Measurements from ENCODE around the gene RBM19.

RBM19 gene

DNA sequence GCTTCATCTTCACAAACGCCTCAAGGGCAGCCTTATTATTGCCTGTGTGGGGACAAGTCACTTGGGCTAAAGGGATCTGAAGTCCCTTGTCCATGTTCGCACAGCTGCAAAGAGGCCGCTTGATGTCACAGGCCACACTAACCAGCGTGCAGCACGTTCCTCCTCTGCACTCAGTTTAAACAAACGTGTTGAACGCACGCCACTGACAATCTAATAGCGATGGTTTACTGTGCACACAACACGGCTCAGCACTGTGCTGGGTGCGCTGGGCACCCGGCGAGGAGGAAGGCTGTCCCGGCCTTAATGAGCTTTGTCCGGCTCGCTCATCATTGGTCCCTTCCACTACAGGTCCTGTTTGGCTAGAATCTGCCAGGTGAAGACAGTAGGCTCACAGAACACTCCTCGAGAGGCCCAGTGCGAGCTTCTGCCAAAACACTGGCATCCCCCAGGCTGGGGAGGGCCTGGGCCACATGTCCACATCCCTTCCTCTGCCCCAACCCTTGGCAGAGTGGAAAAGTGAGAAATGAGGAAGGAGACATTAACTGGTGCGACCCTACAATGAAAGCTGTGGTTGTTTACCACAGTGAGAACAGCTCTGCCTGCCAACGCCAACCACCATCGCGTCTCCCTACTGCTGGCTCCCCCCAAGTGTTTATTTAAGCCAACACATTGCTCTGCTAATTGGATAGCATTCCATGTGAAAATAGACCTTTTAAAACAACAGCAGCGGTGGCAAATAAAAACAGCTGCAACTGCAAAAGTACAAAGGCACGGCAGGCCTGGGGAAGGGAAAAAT is 113.2 kb downstream of the RBM19 start:
- DNase-seq, result no peak

DNA sequence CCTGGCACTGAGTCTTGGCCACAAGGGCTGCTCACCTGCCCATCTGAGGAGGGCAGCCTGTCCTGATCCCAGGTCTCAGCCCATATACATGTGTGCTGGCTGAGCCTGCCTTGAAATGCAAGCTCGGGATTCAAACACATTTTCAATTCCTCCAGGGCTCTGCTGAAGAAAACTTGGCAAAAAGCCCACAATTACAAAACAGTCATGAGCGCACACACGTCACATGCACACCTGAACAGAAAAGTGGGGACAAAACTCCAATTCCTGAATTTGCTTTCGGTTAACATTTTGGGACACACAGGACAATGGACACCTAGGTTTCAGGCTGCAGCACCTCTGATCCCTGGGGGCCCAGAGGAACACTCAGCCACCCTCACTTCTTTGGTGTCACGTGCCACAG is 113.9 kb downstream of the RBM19 start:
- DNase-seq, result no peak

DNA sequence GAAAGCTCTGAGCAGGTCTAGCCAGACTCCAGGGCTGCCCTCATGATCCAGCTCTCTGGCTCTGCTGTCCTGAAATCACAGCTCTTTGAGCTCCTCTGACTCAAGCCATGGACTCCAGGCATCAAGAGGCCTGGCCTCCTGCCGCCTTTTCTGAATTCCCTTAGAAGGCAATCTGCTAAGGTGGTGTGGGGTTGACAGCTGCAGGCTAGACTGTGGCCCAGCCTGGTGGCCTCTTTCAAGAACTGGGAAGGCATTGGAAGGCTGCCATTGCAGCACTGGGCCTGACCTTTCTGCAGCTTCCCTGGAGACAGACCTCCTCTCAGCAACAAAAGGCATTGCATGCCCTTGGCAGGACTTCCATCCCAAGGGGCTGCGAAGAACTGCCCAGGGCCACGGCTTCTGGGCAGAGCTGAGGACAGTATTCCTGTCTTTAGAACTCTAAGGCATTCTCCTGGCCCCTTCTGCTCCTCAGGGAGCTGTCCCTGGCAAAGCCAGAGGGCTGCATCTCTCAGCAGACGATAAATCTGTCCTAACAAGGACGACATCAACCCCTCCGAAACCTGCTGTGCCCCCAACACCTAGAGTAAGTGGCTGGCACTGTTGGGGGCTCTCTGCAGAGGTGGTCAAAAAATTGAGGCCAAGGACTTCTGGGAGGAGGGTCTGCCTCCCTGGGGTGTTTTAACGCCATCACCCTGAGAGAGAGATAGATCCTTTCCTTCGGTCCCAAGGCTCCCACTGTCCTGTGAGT is 115.6 kb downstream of the RBM19 start:
- no peak for DNase-seq

DNA sequence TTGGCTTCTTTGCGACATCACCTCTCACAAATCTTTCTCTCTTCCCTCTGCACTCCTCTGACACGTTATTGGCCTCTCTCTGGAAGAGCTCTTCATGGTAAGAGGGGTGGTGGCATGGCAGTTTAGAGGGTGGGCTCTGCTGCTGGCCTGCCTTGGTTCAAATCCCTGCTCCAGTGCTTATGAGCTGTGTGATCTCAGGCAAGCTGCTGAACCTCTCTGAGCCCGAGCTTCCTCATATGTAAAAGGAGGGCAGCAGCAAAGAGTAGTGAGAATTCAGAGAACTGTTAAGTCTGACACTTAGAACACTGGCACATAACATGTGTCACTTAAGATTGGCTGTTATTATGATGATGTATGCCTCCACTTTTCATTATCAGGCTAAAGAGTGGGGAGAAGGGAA is 118.3 kb downstream of the RBM19 start:
- DNase-seq, result no peak

DNA sequence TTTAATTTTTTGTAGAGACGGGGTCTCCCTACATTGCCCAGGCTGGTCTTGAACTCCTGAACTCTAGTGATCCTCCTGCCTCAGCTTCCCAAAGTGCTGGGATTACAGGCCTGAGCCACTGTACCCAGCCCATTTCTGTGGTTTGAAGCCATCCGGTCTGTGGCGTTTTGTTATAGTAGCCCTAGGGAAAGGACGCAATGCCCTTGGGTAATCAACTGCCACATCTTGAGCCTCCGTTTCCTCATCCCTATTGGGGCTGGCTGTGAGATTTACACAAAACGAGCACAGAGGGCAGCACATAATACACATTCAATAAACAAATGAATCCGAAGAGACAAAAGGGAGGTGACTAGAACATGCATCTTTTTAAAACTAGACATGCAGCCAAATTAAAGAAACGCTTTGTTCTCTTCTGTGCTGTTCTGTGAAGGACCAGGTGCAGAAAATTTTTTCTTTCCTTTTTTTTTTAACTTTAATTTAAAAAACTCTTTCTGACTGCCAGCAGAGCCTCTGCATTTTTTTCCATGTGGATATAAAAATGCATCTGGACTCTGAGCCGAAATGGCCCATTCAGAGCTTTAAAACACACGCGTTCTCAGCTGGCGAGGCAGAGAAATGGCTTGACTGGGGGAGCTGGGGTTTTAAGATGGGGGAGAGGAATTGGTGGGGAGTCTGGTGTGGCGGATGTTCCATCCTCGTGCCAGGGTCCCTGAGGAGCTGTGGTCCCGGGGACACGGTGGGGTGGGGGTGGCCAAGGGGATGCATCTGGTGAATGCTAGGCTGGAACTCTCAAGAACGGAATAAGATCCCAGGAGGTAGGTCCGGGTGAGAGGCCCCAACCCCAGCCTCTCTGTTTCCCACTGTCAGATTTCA is 119.0 kb downstream of the RBM19 start:
- DNase-seq, result no peak

DNA sequence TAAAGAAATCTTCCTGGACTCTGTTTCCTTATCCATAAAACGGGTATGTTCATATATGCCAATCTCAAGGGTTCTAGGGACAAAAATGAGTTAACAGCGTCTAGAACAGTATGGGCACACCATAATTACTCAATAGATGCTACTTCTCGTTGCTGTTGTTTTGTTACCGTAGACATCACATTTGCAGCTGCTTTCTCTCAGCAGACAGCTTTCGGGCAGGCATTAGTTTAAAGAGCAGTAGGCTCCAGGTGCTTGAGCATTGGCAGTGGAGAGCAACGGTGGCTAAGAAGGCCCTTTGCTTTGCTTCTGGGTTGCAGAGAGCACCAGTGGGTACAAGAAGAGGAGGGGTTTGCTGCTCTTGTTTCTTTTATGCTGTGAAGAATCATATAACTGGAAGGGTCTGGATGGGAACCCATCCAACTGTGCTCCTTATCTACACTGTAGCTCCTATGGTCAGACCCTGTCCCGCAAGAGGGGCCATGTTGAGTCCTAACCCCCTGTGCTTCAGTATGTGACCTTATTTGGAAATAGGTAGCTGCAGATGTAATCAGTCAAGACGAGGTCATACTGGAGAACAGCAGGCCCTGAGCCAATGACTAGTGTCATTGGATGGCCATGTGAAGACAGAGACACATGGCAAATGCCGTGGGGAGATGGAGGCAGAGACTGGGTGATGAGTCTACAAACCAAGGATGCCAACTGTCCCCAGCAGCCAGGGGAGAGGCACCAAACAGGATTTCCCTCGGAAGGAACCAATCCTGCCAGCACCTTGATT is 120.0 kb downstream of the RBM19 start:
- DNase-seq, result no peak

- DNase-seq, result no peak
Observed at GRCh38 chr12:113844495-113845210, 121.5 kb downstream of the RBM19 start.

DNA sequence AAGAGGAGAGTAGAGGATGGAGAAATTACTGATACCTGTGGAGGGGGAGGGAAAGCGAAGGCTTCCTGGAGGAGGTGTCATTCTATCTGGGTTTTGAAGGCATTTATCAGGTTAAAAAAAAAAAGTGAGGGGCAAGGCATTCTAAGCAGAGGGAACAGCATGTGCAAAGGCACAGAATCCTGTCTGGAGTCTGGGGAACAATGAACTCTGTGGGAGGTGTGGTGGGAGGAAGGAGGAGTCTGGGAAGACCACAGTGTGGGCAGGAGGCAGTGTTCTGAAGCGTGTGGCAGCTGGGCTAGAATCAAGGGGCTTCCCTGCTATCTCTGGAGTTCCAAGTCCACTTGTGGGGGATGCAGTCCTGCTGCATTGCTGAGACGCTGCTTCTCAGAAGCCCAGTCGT is 123.4 kb downstream of the RBM19 start:
- DNase-seq, result no peak

GRCh38 chr12:113841786-113842185 is 124.3 kb downstream of the RBM19 start:
- no peak for DNase-seq

- no peak for DNase-seq
Observed at GRCh38 chr12:113840401-113841042, 125.6 kb downstream of the RBM19 start.

DNA sequence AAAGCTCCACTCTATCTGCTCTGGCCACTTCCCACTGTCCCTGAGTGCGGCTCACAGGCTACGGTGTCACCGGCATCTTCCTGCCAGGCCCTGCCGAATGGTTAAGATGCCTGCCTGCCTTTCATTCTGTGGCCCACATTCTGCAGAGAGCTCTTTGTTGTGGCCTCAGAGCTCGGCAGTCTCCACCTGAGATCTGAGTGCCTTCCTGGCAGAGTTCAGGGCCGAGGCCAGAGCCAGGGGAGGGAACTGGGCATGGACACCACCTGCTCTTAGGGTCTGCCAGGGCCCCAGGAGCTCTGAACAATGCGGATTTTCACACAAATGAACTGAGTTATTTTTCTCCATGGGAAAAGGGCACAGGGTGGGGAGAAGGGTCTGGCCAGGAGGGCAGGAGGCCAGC is 127.2 kb downstream of the RBM19 start:
- no peak for DNase-seq

GRCh38 chr12:113837528-113838296 is 128.4 kb downstream of the RBM19 start:
- no peak for DNase-seq

- DNase-seq, result no peak
Observed at GRCh38 chr12:113837084-113837483, 129.0 kb downstream of the RBM19 start.

GRCh38 chr12:113835896-113836295 is 130.2 kb downstream of the RBM19 start:
- DNase-seq, result no peak

GRCh38 chr12:113835433-113835832 is 130.7 kb downstream of the RBM19 start:
- DNase-seq, result no peak

DNA sequence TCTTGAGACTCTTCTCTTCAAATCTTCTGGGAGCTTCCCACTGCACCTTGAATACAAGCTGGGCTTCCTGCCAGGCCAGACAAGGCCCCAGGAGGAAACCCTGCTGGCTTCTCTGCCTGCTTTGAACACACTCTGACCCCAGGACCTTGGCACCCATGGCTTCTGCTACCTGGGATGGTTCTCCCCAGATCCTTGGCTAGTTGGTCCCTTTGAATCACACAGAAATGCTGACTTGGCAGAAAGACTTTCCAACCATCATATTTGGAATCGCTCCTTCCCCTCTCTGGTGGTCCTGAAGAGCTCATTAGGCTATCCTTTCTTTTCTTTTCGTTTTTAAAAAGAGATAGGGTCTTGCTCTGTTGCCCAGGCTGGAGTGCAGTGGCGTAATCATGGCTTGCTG is 132.7 kb downstream of the RBM19 start:
- DNase-seq, result no peak

DNA sequence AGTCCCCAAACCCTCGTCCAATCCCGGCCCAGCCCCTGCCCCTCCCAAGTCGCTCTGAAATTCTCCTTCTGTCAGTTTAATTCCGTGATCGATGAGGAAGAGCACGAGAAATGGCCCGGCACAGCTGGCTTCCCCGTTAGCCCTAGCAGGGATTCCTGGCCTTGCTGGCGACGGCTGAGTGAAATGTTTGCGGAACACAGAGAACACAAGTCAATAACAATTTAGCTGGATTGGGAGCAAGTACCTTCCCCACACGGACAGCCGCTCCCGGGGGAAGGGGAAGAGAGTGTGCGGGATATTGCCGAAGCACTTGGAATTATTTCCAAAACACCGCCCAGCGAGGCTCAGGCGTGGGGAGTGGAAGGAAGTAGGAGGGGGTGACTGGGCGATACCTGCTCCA is 134.6 kb downstream of the RBM19 start:
- DNase-seq, result no peak

GRCh38 chr12:113831016-113831415 is 135.1 kb downstream of the RBM19 start:
- no peak for DNase-seq

GRCh38 chr12:113829212-113829611 is 136.9 kb downstream of the RBM19 start:
- no peak for DNase-seq

DNA sequence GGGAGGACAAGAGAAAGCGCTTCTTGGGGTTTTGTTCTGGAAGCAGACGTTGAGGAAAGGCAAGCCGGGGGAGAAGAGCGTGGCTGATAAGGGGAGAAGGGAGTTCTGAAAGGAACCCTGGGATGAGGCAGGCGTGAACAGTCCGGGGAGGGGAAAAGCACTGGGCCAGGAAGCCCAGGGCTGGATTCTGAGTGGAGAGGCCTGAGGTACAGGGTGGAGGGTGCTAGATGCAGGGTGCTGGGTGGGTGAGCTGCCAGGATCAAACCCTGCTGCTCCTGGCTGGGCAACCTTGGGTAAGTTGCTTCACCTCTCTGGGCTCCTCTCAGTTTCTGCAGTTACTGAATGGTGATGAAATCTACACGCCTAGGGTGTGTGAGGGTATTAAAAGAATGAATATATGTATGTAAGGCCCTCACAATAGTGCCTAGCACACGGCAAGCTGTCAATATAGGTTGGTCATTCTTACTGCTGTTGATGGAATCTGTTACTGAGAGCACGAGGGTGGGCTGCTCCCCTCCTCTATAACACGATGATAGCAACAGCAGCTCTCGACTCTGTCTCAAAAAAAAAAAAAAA is 138.5 kb downstream of the RBM19 start:
- DNase-seq, result no peak
